Neural progenitor cell (in vitro differentiated cells): ENCODE results near the gene PCDHB5. TPM values are rescaled to one million over a fixed set of nuclear protein-coding genes. Genes with fewer than 3 reads are reported as not detected.
"Not testable (repeated sequence)": the region's sequence is repeated elsewhere in the genome, so short reads cannot be mapped to it uniquely, and the experiment has no call there.

Experiments
- DNase-seq: peaks from one replicate; pipeline ENCODE4 v3.0.0-alpha.2; 2016; ENCODE audit warnings: low spot score
- H2AFZ ChIP-seq: fragments of 200-600 bp; sonication (generic); replicated peaks from 2 replicates; pipeline ENCODE4 v1.6.1; 2016; ENCODE audit warnings: antibody characterized with exemption
- H3F3A ChIP-seq: fragments of 200-600 bp; sonication (generic); 2 replicates; pipeline ENCODE4 v1.6.1; 2016; ENCODE audit warnings: antibody characterized with exemption, low read depth
- H3K27ac ChIP-seq: fragments of 200-600 bp; sonication (generic); 2 replicates; pipeline ENCODE4 v1.5.1; 2016; ENCODE audit warnings: mild to moderate bottlenecking
- H3K27me3 ChIP-seq: fragments of 200-600 bp; sonication (generic); 2 replicates; pipeline ENCODE4 v1.6.1; 2016; ENCODE audit warnings: mild to moderate bottlenecking, moderate library complexity
- H3K36me3 ChIP-seq: fragments of 200-600 bp; sonication (generic); 2 replicates; pipeline ENCODE4 v1.5.1; 2016
- H3K4me1 ChIP-seq: fragments of 200-600 bp; sonication (generic); 2 replicates; pipeline ENCODE4 v1.6.1; 2016; ENCODE audit warnings: mixed run types
- H3K4me2 ChIP-seq: fragments of 200-600 bp; sonication (generic); 2 replicates; pipeline ENCODE4 v1.6.1; 2016
- H3K4me3 ChIP-seq: fragments of 200-600 bp; sonication (generic); 2 replicates; pipeline ENCODE4 v1.5.1; 2016
- H3K79me2 ChIP-seq: fragments of 200-600 bp; sonication (generic); 2 replicates; pipeline ENCODE4 v1.6.1; 2016; ENCODE audit warnings: low read depth
- H3K9ac ChIP-seq: fragments of 200-600 bp; sonication (generic); 2 replicates; pipeline ENCODE4 v1.6.1; 2016
- H3K9me3 ChIP-seq: fragments of 200-600 bp; sonication (generic); 2 replicates; pipeline ENCODE4 v1.5.1; 2016; ENCODE audit warnings: low read depth
- H4K20me1 ChIP-seq: fragments of 200-600 bp; sonication (generic); 2 replicates; pipeline ENCODE4 v1.6.1; 2016; ENCODE audit warnings: low read depth
- H3K27ac Mint-ChIP-seq: 3 replicates; pipeline ENCODE4 v1.8.0; 2021; ENCODE audit warnings: mixed read lengths
- H3K27me3 Mint-ChIP-seq: 2 replicates; pipeline ENCODE4 v1.8.0; 2022; ENCODE audit warnings: low read depth, mild to moderate bottlenecking, inconsistent platforms, moderate library complexity, mixed read lengths; ENCODE audit not compliant: insufficient read depth
- H3K36me3 Mint-ChIP-seq: 3 replicates; pipeline ENCODE4 v1.8.0; 2021; ENCODE audit warnings: mixed read lengths
- H3K4me1 Mint-ChIP-seq: 3 replicates; pipeline ENCODE4 v1.8.0; 2021; ENCODE audit warnings: mixed read lengths
- H3K4me3 Mint-ChIP-seq: 3 replicates; pipeline ENCODE4 v1.8.0; 2021; ENCODE audit warnings: mild to moderate bottlenecking, moderate library complexity, mixed read lengths
- H3K9me3 Mint-ChIP-seq: 3 replicates; pipeline ENCODE4 v1.8.0; 2020; ENCODE audit warnings: mixed read lengths
- CTCF ChIP-seq: fragments of 200-600 bp; sonication (generic); IDR thresholded peaks from 2 replicates; pipeline ENCODE4 v1.5.1; 2017; ENCODE audit warnings: antibody characterized with exemption, mild to moderate bottlenecking
- EZH2 ChIP-seq: fragments of 200-600 bp; sonication (generic); IDR thresholded peaks from 2 replicates; pipeline ENCODE4 v1.6.1; 2017; ENCODE audit warnings: antibody characterized with exemption, mild to moderate bottlenecking, moderate library complexity
- EZH2phosphoT487 ChIP-seq: fragments of 200-600 bp; sonication (generic); IDR thresholded peaks from 2 replicates; pipeline ENCODE4 v1.6.1; 2017; ENCODE audit warnings: antibody characterized with exemption
- total RNA-seq: library from RNA; depleted of rRNA; stranded (reverse); fragments of >200 nt; gene quantifications from 2 replicates; pipeline ENCODE4 v1.2.3, GENCODE V29; 2015; ENCODE audit warnings: low replicate concordance

Gene PCDHB5
- total RNA-seq, 1 donor from 2014 or later: 15.2 TPM

- Histone ChIP-seq H3K4me3 (peak within 1 kb of the TSS; percentile 44), H3F3A (no peaks in the 10 kb centered on the region), H4K20me1 (no peaks in the 10 kb centered on the region), H3K79me2 (no peaks in the 10 kb centered on the region), H3K9me3 (no peaks in the 10 kb centered on the region), H3K4me2 (peak within 1 kb of the TSS; percentile 55), H3K27ac (no peak within 1 kb of the TSS), H2AFZ (peak within 1 kb of the TSS; percentile 96), H3K36me3 (no peaks in the 10 kb centered on the region), H3K9ac (no peak within 1 kb of the TSS), H3K27me3 (no peaks in the 10 kb centered on the region), H3K4me1 (no peaks in the 10 kb centered on the region)
- Mint-ChIP-seq H3K36me3 (peaks cover 14% of the 10 kb centered on the region), H3K27ac (peak within 1 kb of the TSS; percentile 94), H3K27me3 (peaks cover 6% of the 10 kb centered on the region), H3K4me3 (peak within 1 kb of the TSS; percentile 78), H3K4me1 (no peaks in the 10 kb centered on the region), H3K9me3 (peaks cover 37% of the 10 kb centered on the region)
- DNase-seq: peak; percentile 79
- TF ChIP-seq EZH2: no peak
- TF ChIP-seq EZH2phosphoT487: no peak
- peak; percentile 72 for TF ChIP-seq CTCF
Observed at GRCh38 chr5:141182248-141182647, 47.2 kb downstream of the PCDHB5 start, which contains the start of gene PCDHB16. TSS of gene PCDHB16 (plus strand) at chr5:141182387. CDS start at chr5:141182560, 173 bp downstream.

- DNase-seq, H3K36me3 ChIP-seq, H3K27ac ChIP-seq, H3K9me3 ChIP-seq, H3K4me1 Mint-ChIP-seq, H3K4me2 ChIP-seq, H3K4me1 ChIP-seq, H3K4me3 Mint-ChIP-seq, H3K27me3 ChIP-seq, H2AFZ ChIP-seq, H3K27me3 Mint-ChIP-seq, H3K79me2 ChIP-seq, H3K9ac ChIP-seq, H3K4me3 ChIP-seq, H3F3A ChIP-seq, H3K27ac Mint-ChIP-seq, H4K20me1 ChIP-seq: not testable (repeated sequence)
- peaks cover 18% of the 10 kb centered on the region for H3K36me3 Mint-ChIP-seq
- peaks cover 44% of the 10 kb centered on the region for H3K9me3 Mint-ChIP-seq
Observed at GRCh38 chr5:141184117-141184855, 49.3 kb downstream of the PCDHB5 start.

- Histone ChIP-seq H3K9ac (no peak within 1 kb of the TSS), H3K9me3 (no peaks in the 10 kb centered on the region), H3K27ac (no peak within 1 kb of the TSS), H3K4me2 (no peak within 1 kb of the TSS), H3K79me2 (no peaks in the 10 kb centered on the region), H2AFZ (peak within 1 kb of the TSS; percentile 32), H3K4me3 (no peak within 1 kb of the TSS), H3F3A (peaks cover 2% of the 10 kb centered on the region), H4K20me1 (no peaks in the 10 kb centered on the region), H3K27me3 (no peaks in the 10 kb centered on the region), H3K4me1 (no peaks in the 10 kb centered on the region), H3K36me3 (peaks cover 3% of the 10 kb centered on the region)
- Mint-ChIP-seq H3K27ac (peak within 1 kb of the TSS; percentile 0), H3K27me3 (peaks cover 6% of the 10 kb centered on the region), H3K36me3 (peaks cover 18% of the 10 kb centered on the region), H3K9me3 (peaks cover 55% of the 10 kb centered on the region), H3K4me3 (no peak within 1 kb of the TSS), H3K4me1 (no peaks in the 10 kb centered on the region)
- TF ChIP-seq EZH2: no peak
- TF ChIP-seq CTCF: peak; percentile 74
- peak; percentile 65 for DNase-seq
Observed at GRCh38 chr5:141186897-141187512, 52.0 kb downstream of the PCDHB5 start, which contains the start of gene PCDHB9. TSS of gene PCDHB9 (plus strand) at chr5:141187161. CDS start at chr5:141187319, 158 bp downstream.

Other genes starting within 250 kb of the PCDHB5 start
- 2.9 and 5.9 TPM in 2 replicates for gene PCDHAC1, start 208.9 kb upstream of the PCDHB5 start, total RNA-seq
- gene PCDHAC2, start 168.7 kb upstream of the PCDHB5 start, total RNA-seq: 1.9 and 2.5 TPM in 2 replicates
- 0.03 and 0.07 TPM in 2 replicates for gene PCDHB1, start 83.8 kb upstream of the PCDHB5 start, total RNA-seq
- gene PCDHB2, start 40.6 kb upstream of the PCDHB5 start, total RNA-seq: 34.2 and 48.4 TPM in 2 replicates
- 5.6 and 6.7 TPM in 2 replicates for gene PCDHB3, start 34.7 kb upstream of the PCDHB5 start, total RNA-seq
- 1.9 and 2.3 TPM in 2 replicates for gene PCDHB4, start 13.4 kb upstream of the PCDHB5 start, total RNA-seq
- gene PCDHB6, start 14.9 kb downstream of the PCDHB5 start, total RNA-seq: 0.90 and 1.5 TPM in 2 replicates
- 0.21 and 0.90 TPM in 2 replicates for gene PCDHB7, start 37.4 kb downstream of the PCDHB5 start, total RNA-seq
- 0.31 TPM in 1 of 2 replicates, not detected in the other for gene PCDHB8, start 42.6 kb downstream of the PCDHB5 start, total RNA-seq
- 4.0 and 4.5 TPM in 2 replicates for gene PCDHB16, start 47.2 kb downstream of the PCDHB5 start, total RNA-seq
- 3.1 and 4.6 TPM in 2 replicates for gene PCDHB9, start 52.0 kb downstream of the PCDHB5 start, total RNA-seq
- 9.3 and 10.4 TPM in 2 replicates for gene PCDHB10, start 57.1 kb downstream of the PCDHB5 start, total RNA-seq
- gene PCDHB11, start 64.4 kb downstream of the PCDHB5 start, total RNA-seq: 3.8 and 4.0 TPM in 2 replicates
- gene PCDHB12, start 73.5 kb downstream of the PCDHB5 start, total RNA-seq: 3.0 and 3.8 TPM in 2 replicates
- 2.4 and 3.0 TPM in 2 replicates for gene PCDHB13, start 78.7 kb downstream of the PCDHB5 start, total RNA-seq
- gene PCDHB14, start 88.1 kb downstream of the PCDHB5 start, total RNA-seq: 7.2 and 7.4 TPM in 2 replicates
- 7.8 and 9.4 TPM in 2 replicates for gene PCDHB15, start 110.2 kb downstream of the PCDHB5 start, total RNA-seq
- gene SLC25A2, start 168.8 kb downstream of the PCDHB5 start, total RNA-seq: 0.22 and 0.96 TPM in 2 replicates
- gene TAF7, start 185.6 kb downstream of the PCDHB5 start, total RNA-seq: 121 and 157 TPM in 2 replicates
- 1.0 and 1.5 TPM in 2 replicates for gene PCDHGA1, start 195.3 kb downstream of the PCDHB5 start, total RNA-seq
- gene PCDHGA2, start 203.6 kb downstream of the PCDHB5 start, total RNA-seq: 0.37 and 0.71 TPM in 2 replicates
- gene PCDHGA3, start 208.6 kb downstream of the PCDHB5 start, total RNA-seq: 0.34 and 0.54 TPM in 2 replicates
- 3.6 and 4.3 TPM in 2 replicates for gene PCDHGB1, start 214.9 kb downstream of the PCDHB5 start, total RNA-seq
- 2.3 and 2.4 TPM in 2 replicates for gene PCDHGA4, start 219.8 kb downstream of the PCDHB5 start, total RNA-seq
- 2.1 and 2.2 TPM in 2 replicates for gene PCDHGB2, start 224.8 kb downstream of the PCDHB5 start, total RNA-seq
- gene PCDHGA5, start 229.0 kb downstream of the PCDHB5 start, total RNA-seq: 0.71 and 1.3 TPM in 2 replicates
- gene PCDHGB3, start 235.0 kb downstream of the PCDHB5 start, total RNA-seq: 0.74 and 0.95 TPM in 2 replicates
- 0.77 and 1.4 TPM in 2 replicates for gene PCDHGA6, start 238.7 kb downstream of the PCDHB5 start, total RNA-seq
- 0.81 and 1.1 TPM in 2 replicates for gene PCDHGA7, start 247.5 kb downstream of the PCDHB5 start, total RNA-seq